IMR-90 (cell line): Measurements from ENCODE around the gene PRR19. TPM values are rescaled to one million over a fixed set of nuclear protein-coding genes. Genes with fewer than 3 reads are reported as not detected.
"Not testable (repeated sequence)": the region's sequence is repeated elsewhere in the genome, so short reads cannot be mapped to it uniquely, and the experiment has no call there.

Source experiments
- ATAC-seq: fragments of 200-7000 bp; cut with Tn5 transposase; 2 replicates; pipeline ENCODE4 v1.9.1; 2020; ENCODE audit warnings: low read depth, mild to moderate bottlenecking, moderate library complexity
- BruUV-seq: library from RNA; stranded (reverse); fragments of 400-500 nt; replicated peaks from 2 replicates; lab custom pipeline; 2021; lab: Mats Ljungman, UMichigan
- CTCF ChIA-PET: fragments of 300-600 bp; formaldehyde crosslinking; extraction: SDS; loops from one replicate; lab custom pipeline; 2021; ENCODE audit warnings: antibody characterized with exemption; lab: Yijun Ruan, JAX
- POLR2A ChIA-PET: fragments of 300-600 bp; sonication (Branson Sonifier 250); formaldehyde crosslinking; loops from one replicate; lab custom pipeline; 2022; ENCODE audit warnings: antibody characterized with exemption; ENCODE audit not compliant: unreplicated experiment; lab: Charles Lee
- DNase-seq: peaks from one replicate; pipeline ENCODE4 v3.0.0; 2013
- H2AFZ ChIP-seq: replicated peaks from 2 replicates; pipeline ENCODE3; 2013; ENCODE audit warnings: low read length, mild to moderate bottlenecking; ENCODE audit not compliant: poor library complexity
- H2AK5ac ChIP-seq: 2 replicates; pipeline ENCODE4 v1.6.1; 2013; ENCODE audit warnings: low read depth, low read length, inconsistent platforms
- H2AK9ac ChIP-seq: replicated peaks from 2 replicates; pipeline ENCODE3; 2013; ENCODE audit warnings: mild to moderate bottlenecking, low read depth, low read length, moderate library complexity; ENCODE audit not compliant: poor library complexity
- H2BK120ac ChIP-seq: 2 replicates; pipeline ENCODE4 v1.6.1; 2013; ENCODE audit warnings: low read depth, low read length, inconsistent platforms
- H2BK15ac ChIP-seq: 3 replicates; pipeline ENCODE4 v1.6.1; 2013; ENCODE audit warnings: low read depth, low read length, inconsistent platforms
- H2BK20ac ChIP-seq: 2 replicates; pipeline ENCODE4 v1.6.1; 2013; ENCODE audit warnings: low read depth, mild to moderate bottlenecking, inconsistent platforms, low read length, moderate library complexity
- H2BK5ac ChIP-seq: 2 replicates; pipeline ENCODE4 v1.6.1; 2013; ENCODE audit warnings: mild to moderate bottlenecking, low read depth, low read length, inconsistent platforms; ENCODE audit not compliant: poor library complexity, severe bottlenecking
- H3K14ac ChIP-seq: replicated peaks from 2 replicates; pipeline ENCODE4 v1.6.1; 2013; ENCODE audit warnings: low read depth, low read length, inconsistent platforms
- H3K18ac ChIP-seq: 2 replicates; pipeline ENCODE4 v1.6.1; 2013; ENCODE audit warnings: low read depth, low read length, control low read depth
- H3K23ac ChIP-seq: 2 replicates; pipeline ENCODE4 v1.6.1; 2013; ENCODE audit warnings: low read depth, low read length, inconsistent platforms
- H3K27ac ChIP-seq: 2 replicates; pipeline ENCODE4 v1.5.1; 2013; ENCODE audit warnings: mild to moderate bottlenecking, control low read depth, low read length; ENCODE audit not compliant: insufficient read depth
- H3K27me3 ChIP-seq: 2 replicates; pipeline ENCODE4 v1.6.1; 2013; ENCODE audit warnings: low read length; ENCODE audit not compliant: control insufficient read depth, insufficient read depth
- H3K36me3 ChIP-seq: 2 replicates; pipeline ENCODE4 v1.6.1; 2013; ENCODE audit warnings: low read length, mixed read lengths; ENCODE audit not compliant: control insufficient read depth, insufficient read depth
- H3K4ac ChIP-seq: 2 replicates; pipeline ENCODE4 v1.6.1; 2013; ENCODE audit warnings: low read depth, low read length, inconsistent platforms
- H3K4me1 ChIP-seq: 2 replicates; pipeline ENCODE4 v1.6.1; 2013; ENCODE audit warnings: low read length, mixed read lengths; ENCODE audit not compliant: control insufficient read depth, insufficient read depth
- H3K4me2 ChIP-seq: 2 replicates; pipeline ENCODE4 v1.6.1; 2013; ENCODE audit warnings: low read depth, mild to moderate bottlenecking, control low read depth, low read length, moderate library complexity
- H3K4me3 ChIP-seq: 2 replicates; pipeline ENCODE4 v1.5.1; 2013; ENCODE audit warnings: low read depth, mild to moderate bottlenecking, control low read depth, low read length, moderate library complexity; ENCODE audit not compliant: insufficient read depth
- H3K56ac ChIP-seq: 2 replicates; pipeline ENCODE4 v1.6.1; 2013; ENCODE audit warnings: low read length, inconsistent platforms; ENCODE audit not compliant: insufficient read depth; ENCODE audit errors: extremely low read depth
- H3K79me1 ChIP-seq, 2 experiments: 2 replicates each; pipeline ENCODE4 v1.6.1; 2013; ENCODE audit warnings: low read length in 2 of 2, inconsistent platforms in 1 of 2, low read depth in 1 of 2
- H3K9ac ChIP-seq: 2 replicates; pipeline ENCODE4 v1.6.1; 2013; ENCODE audit warnings: low read depth, low read length, control low read depth
- H3K9me1 ChIP-seq: 2 replicates; pipeline ENCODE4 v1.6.1; 2013; ENCODE audit warnings: low read length, inconsistent platforms; ENCODE audit not compliant: insufficient read depth
- H3K9me3 ChIP-seq: 2 replicates; pipeline ENCODE4 v1.6.1; 2013; ENCODE audit warnings: low read length; ENCODE audit not compliant: control insufficient read depth, insufficient read depth
- H4K20me1 ChIP-seq: 2 replicates; pipeline ENCODE4 v1.6.1; 2013; ENCODE audit warnings: low read length, inconsistent platforms; ENCODE audit not compliant: insufficient read depth
- H4K5ac ChIP-seq: 2 replicates; pipeline ENCODE4 v1.6.1; 2013; ENCODE audit warnings: mild to moderate bottlenecking, low read depth, low read length, control low read depth
- H4K8ac ChIP-seq, 2 experiments: 2 replicates each; pipeline ENCODE4 v1.6.1; 2013; ENCODE audit warnings: low read depth in 2 of 2, low read length in 2 of 2, control low read depth in 1 of 2, inconsistent platforms in 1 of 2
- H4K91ac ChIP-seq: 2 replicates; pipeline ENCODE4 v1.6.1; 2013; ENCODE audit warnings: low read depth, low read length, inconsistent platforms; ENCODE audit not compliant: insufficient read depth
- WGBS, 2 experiments: methylation state at CpG; one replicate each; pipeline versions ENCODE4 v1.1.5 to v1.1.7; 2013; ENCODE audit warnings: missing lambda C conversion rate in 2 of 2; ENCODE audit not compliant: insufficient read length in 1 of 2; ENCODE audit errors: extremely low coverage in 2 of 2; 5-methylcytosine and 5-hydroxymethylcytosine counted together
- dilution Hi-C: fragments of 300-500 bp; cut with HindIII; formaldehyde crosslinking; loops from one replicate; pipeline ENCODE4 v1.14.3; 2018; ENCODE audit warnings: low sequenced_read_pairs; ENCODE audit not compliant: unreplicated experiment
- in situ Hi-C: fragments of 300-500 bp; cut with MboI; formaldehyde crosslinking; loops from 3 replicates; pipeline ENCODE4 v1.14.3; 2019; ENCODE audit warnings: low sequenced_read_pairs, inconsistent platforms, mixed read lengths
- intact Hi-C: fragments of 100-400 bp; cut with micrococcal nuclease; formaldehyde crosslinking; loops from 2 replicates; pipeline ENCODE4 v1.10.0; 2022
- polyA plus RNA-seq, 3 experiments: library from polyadenylated mRNA; depleted of rRNA; stranded (reverse); fragments of >200 nt; gene quantifications; 2 replicates each; pipeline ENCODE4 v1.2.3, GENCODE V29; 2012; ENCODE audit warnings: low replicate concordance in 1 of 3
- total RNA-seq: library from RNA; depleted of rRNA; stranded (reverse); fragments of >200 nt; gene quantifications from 2 replicates; pipeline ENCODE4 v1.2.3, GENCODE V29; 2012

Gene PRR19
- total and polyA plus RNA-seq, 2 of the 4 experiments (the other 2 are of a cell fraction), result 0.36 to 1.6 TPM

GRCh38 chr19:42331333-42331732 is 29.4 kb downstream of the PRR19 start:
- H2BK15ac ChIP-seq, H3K27ac ChIP-seq, H2BK20ac ChIP-seq, POLR2A ChIA-PET, H3K18ac ChIP-seq, H4K5ac ChIP-seq, H3K56ac ChIP-seq, H3K9ac ChIP-seq, H4K91ac ChIP-seq, H2BK120ac ChIP-seq, H3K4ac ChIP-seq, H3K9me3 ChIP-seq, H3K27me3 ChIP-seq, H2AK9ac ChIP-seq, H3K4me3 ChIP-seq, H3K23ac ChIP-seq, H2AFZ ChIP-seq, ATAC-seq, intact Hi-C loops, H2BK5ac ChIP-seq, BruUV-seq, dilution Hi-C loops, H3K9me1 ChIP-seq, H3K4me2 ChIP-seq, DNase-seq, in situ Hi-C loops, H3K4me1 ChIP-seq, H3K14ac ChIP-seq, H2AK5ac ChIP-seq, H4K8ac ChIP-seq: not testable (repeated sequence)
- CTCF ChIA-PET, result interaction anchor here (0.7 kb wide), 1 partner anchor 205 kb away, joined by 7 read pairs; no protein-coding TSS in a partner anchor
- WGBS, 2 experiments, result 93% methylated on average over 3 of the region's 3 CpGs; no CpG with 5 or more reads in 1 of the 2 experiments
- H3K79me1 ChIP-seq, result peaks cover 16 to 54% of the 10 kb centered on the region in 2 experiments
- peaks cover 23% of the 10 kb centered on the region for H4K20me1 ChIP-seq
- H3K36me3 ChIP-seq, result peaks cover 13% of the 10 kb centered on the region
